CD4-positive, alpha-beta T cell (primary cell): ENCODE data around the gene PITPNC1. TPM values are rescaled to one million over a fixed set of nuclear protein-coding genes. Genes with fewer than 3 reads are reported as not detected.
A peak's percentile ranks its signal among the peaks of the same experiment; 100 is the strongest.

Source experiments
- ATAC-seq: fragments of 200-7000 bp; cut with Tn5 transposase; one replicate; pipeline ENCODE4 v1.10.0; 2022; ENCODE audit warnings: mild to moderate bottlenecking; ENCODE audit not compliant: poor library complexity
- CTCF ChIA-PET: fragments of 350-600 bp; sonication (Branson Sonifier 250); formaldehyde crosslinking; loops from one replicate; lab custom pipeline; 2021; ENCODE audit warnings: antibody characterized with exemption, inconsistent platforms; lab: Charles Lee
- POLR2A ChIA-PET: fragments of 350-600 bp; sonication (Branson Sonifier 250); formaldehyde crosslinking; loops from one replicate; lab custom pipeline; 2021; ENCODE audit warnings: antibody characterized with exemption, inconsistent platforms; lab: Charles Lee
- DNase-seq, 14 experiments: peaks; one replicate each; pipeline ENCODE4 v3.0.0-alpha.2; 2013 to 2020; ENCODE audit warnings: mixed read lengths in 2 of 14
- H3K27ac ChIP-seq, 2 donors: one replicate each; pipeline versions ENCODE4 v1.5.1 to v1.7.0; 2013; ENCODE audit warnings: low read length in 2 of 2, low read depth in 1 of 2, mild to moderate bottlenecking in 1 of 2
- H3K27me3 ChIP-seq, 2 experiments: 1 replicate in 1 of 2; 2 replicates in 1 of 2; pipeline versions ENCODE4 v1.6.1 to v1.7.0; 2013; ENCODE audit warnings: low read length in 2 of 2, control low read depth in 1 of 2, mild to moderate bottlenecking in 1 of 2, moderate library complexity in 1 of 2; ENCODE audit not compliant: insufficient read depth in 2 of 2, control insufficient read depth in 1 of 2
- H3K36me3 ChIP-seq: one replicate; pipeline ENCODE4 v1.6.1; 2013; ENCODE audit warnings: low read length, control low read depth; ENCODE audit not compliant: insufficient read depth
- H3K4me1 ChIP-seq: one replicate; pipeline ENCODE4 v1.6.1; 2013; ENCODE audit warnings: low read length, control low read depth; ENCODE audit not compliant: insufficient read depth
- H3K4me3 ChIP-seq: one replicate; pipeline ENCODE4 v1.5.1; 2013; ENCODE audit warnings: mild to moderate bottlenecking, low read length, moderate library complexity
- H3K9me3 ChIP-seq, 2 experiments: 1 replicate in 1 of 2; 2 replicates in 1 of 2; pipeline versions ENCODE4 v1.6.1 to v1.7.0; 2013; ENCODE audit warnings: low read length in 2 of 2, mild to moderate bottlenecking in 2 of 2, control low read depth in 1 of 2, moderate library complexity in 1 of 2; ENCODE audit not compliant: control insufficient read depth in 1 of 2, insufficient read depth in 1 of 2
- H3K27ac Mint-ChIP-seq: one replicate; pipeline ENCODE4 v1.8.0; 2020; ENCODE audit warnings: mixed read lengths
- H3K27me3 Mint-ChIP-seq: one replicate; pipeline ENCODE4 v1.8.0; 2021; ENCODE audit warnings: mixed read lengths
- H3K36me3 Mint-ChIP-seq: one replicate; pipeline ENCODE4 v1.8.0; 2021; ENCODE audit warnings: low read depth, mixed read lengths
- H3K4me1 Mint-ChIP-seq: one replicate; pipeline ENCODE4 v1.8.0; 2021; ENCODE audit warnings: low read depth, mixed read lengths
- H3K4me3 Mint-ChIP-seq: one replicate; pipeline ENCODE4 v1.8.0; 2020; ENCODE audit warnings: mild to moderate bottlenecking, mixed read lengths
- H3K9me3 Mint-ChIP-seq: one replicate; pipeline ENCODE4 v1.8.0; 2020; ENCODE audit warnings: mixed read lengths
- intact Hi-C, 2 experiments: fragments of 100-400 bp; cut with DNase I in 1 of 2; cut with micrococcal nuclease in 1 of 2; formaldehyde crosslinking; loops; one replicate each; pipeline versions ENCODE4 v1.15.1 to v1.9.0; 2023 to 2025; cut with DNase I, micrococcal nuclease
- total RNA-seq, 174 experiments: library from RNA in 2 of 174; stranded (reverse) in 2 of 174; gene quantifications; one replicate each; pipeline ENCODE4 v1.2.3 and lab custom pipeline; 2021 to 2026
- TF ChIP-seq, protein P1 (sequence below): fragments of 200-600 bp; IDR thresholded peaks from one replicate; pipeline ENCODE4 v1.8.0; 2022; ENCODE audit warnings: antibody characterized with exemption, mild to moderate bottlenecking

The PITPNC1 gene
- total RNA-seq, 2 experiments from 2014 or later: 80.2 to 83.4 TPM

DNA sequence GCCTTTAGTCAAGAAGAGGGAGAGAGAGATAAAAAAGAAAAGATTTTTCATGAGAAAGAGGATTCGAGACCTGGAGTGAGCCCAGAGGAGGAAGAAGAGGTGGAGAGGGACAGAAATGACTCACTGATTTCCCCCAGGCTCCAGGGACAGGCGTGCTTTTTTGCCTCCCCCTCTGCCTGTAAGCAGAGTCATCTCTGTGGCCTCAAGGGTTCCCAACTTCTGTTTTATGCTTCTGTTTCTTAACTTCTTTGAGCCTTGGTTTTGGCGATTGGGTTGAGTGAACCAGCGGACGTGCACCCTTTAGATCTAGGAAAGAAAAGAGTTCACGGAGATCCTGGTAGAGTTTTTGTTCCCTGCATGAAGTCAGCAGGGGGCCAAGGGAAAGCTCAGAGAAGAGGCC lies 192.8 kb downstream of the PITPNC1 start:
- no peak overlapping the region for H3K4me3 Mint-ChIP-seq
- intact Hi-C loops: no loop called here
- no peaks in the 10 kb centered on the region for H3K4me1 ChIP-seq
- DNase-seq: peak in 3 of 14 experiments; percentile 7 to 38 (median 33)
- ATAC-seq: no peak
- CTCF ChIA-PET: no interaction called here
- H3K36me3 Mint-ChIP-seq: peaks cover 58% of the 10 kb centered on the region
- H3K4me1 Mint-ChIP-seq: peaks cover 21% of the 10 kb centered on the region
- no peak overlapping the region for H3K27ac ChIP-seq
- POLR2A ChIA-PET: interaction anchor here (1.0 to 1.1 kb wide), 2 partner anchors 79 to 193 kb away, joined by 3 read pairs; partner anchors contain the start of gene PITPNC1
- H3K27ac Mint-ChIP-seq: no peak overlapping the region
- no peaks in the 10 kb centered on the region for H3K27me3 Mint-ChIP-seq
- H3K9me3 Mint-ChIP-seq: no peaks in the 10 kb centered on the region
- peaks cover 41% of the 10 kb centered on the region for H3K36me3 ChIP-seq
- H3K27me3 ChIP-seq: no peaks in the 10 kb centered on the region
- TF ChIP-seq, protein P1, sequence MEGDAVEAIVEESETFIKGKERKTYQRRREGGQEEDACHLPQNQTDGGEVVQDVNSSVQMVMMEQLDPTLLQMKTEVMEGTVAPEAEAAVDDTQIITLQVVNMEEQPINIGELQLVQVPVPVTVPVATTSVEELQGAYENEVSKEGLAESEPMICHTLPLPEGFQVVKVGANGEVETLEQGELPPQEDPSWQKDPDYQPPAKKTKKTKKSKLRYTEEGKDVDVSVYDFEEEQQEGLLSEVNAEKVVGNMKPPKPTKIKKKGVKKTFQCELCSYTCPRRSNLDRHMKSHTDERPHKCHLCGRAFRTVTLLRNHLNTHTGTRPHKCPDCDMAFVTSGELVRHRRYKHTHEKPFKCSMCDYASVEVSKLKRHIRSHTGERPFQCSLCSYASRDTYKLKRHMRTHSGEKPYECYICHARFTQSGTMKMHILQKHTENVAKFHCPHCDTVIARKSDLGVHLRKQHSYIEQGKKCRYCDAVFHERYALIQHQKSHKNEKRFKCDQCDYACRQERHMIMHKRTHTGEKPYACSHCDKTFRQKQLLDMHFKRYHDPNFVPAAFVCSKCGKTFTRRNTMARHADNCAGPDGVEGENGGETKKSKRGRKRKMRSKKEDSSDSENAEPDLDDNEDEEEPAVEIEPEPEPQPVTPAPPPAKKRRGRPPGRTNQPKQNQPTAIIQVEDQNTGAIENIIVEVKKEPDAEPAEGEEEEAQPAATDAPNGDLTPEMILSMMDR: no peak
- no peak overlapping the region for H3K4me3 ChIP-seq
- H3K9me3 ChIP-seq: no peaks in the 10 kb centered on the region

GRCh38 chr17:67570797-67571196 lies 193.7 kb downstream of the PITPNC1 start:
- Mint-ChIP-seq H3K4me3 (no peak overlapping the region), H3K9me3 (no peaks in the 10 kb centered on the region), H3K4me1 (peaks cover 21% of the 10 kb centered on the region), H3K27me3 (no peaks in the 10 kb centered on the region), H3K27ac (no peak overlapping the region), H3K36me3 (peaks cover 58% of the 10 kb centered on the region)
- intact Hi-C loops: no loop called here
- Histone ChIP-seq H3K36me3 (peaks cover 41% of the 10 kb centered on the region), H3K4me1 (no peaks in the 10 kb centered on the region), H3K27ac (no peak overlapping the region), H3K27me3 (no peaks in the 10 kb centered on the region), H3K9me3 (no peaks in the 10 kb centered on the region), H3K4me3 (no peak overlapping the region)
- POLR2A ChIA-PET: no interaction called here
- DNase-seq: no peak
- ATAC-seq: no peak
- TF ChIP-seq, protein P1: no peak
- CTCF ChIA-PET: interaction anchor here (1.1 kb wide), 1 partner anchor 98 kb away, joined by 3 read pairs; no protein-coding TSS in a partner anchor

- Histone ChIP-seq H3K9me3 (no peaks in the 10 kb centered on the region), H3K27ac (no peak overlapping the region), H3K4me1 (no peaks in the 10 kb centered on the region), H3K36me3 (peaks cover 41% of the 10 kb centered on the region), H3K4me3 (no peak overlapping the region), H3K27me3 (no peaks in the 10 kb centered on the region)
- peaks cover 21% of the 10 kb centered on the region for H3K4me1 Mint-ChIP-seq
- no peak for DNase-seq
- H3K36me3 Mint-ChIP-seq: peaks cover 58% of the 10 kb centered on the region
- no peaks in the 10 kb centered on the region for H3K9me3 Mint-ChIP-seq
- H3K4me3 Mint-ChIP-seq: no peak overlapping the region
- H3K27me3 Mint-ChIP-seq: no peaks in the 10 kb centered on the region
- ChIA-PET POLR2A (no interaction called here), CTCF (interaction anchor here (1.1 kb wide), 1 partner anchor 99 kb away, joined by 3 read pairs; no protein-coding TSS in a partner anchor)
- ATAC-seq: no peak
- intact Hi-C loops: no loop called here
- H3K27ac Mint-ChIP-seq: no peak overlapping the region
- TF ChIP-seq, protein P1: no peak
Observed at GRCh38 chr17:67571478-67571877, 194.4 kb downstream of the PITPNC1 start.
